Astrocyte (in vitro differentiated cells and primary cell): Measurements from ENCODE around the gene C11orf54. TPM values are rescaled to one million over a fixed set of nuclear protein-coding genes. Genes with fewer than 3 reads are reported as not detected.

Experiments used
- DNase-seq: peaks from one replicate; pipeline ENCODE4 v3.0.0-alpha.2; 2010; ENCODE audit warnings: low read depth
- FAIRE-seq: peaks from 2 replicates; lab custom pipeline; 2011; peaks lifted over from hg19 to GRCh38; lab: Jason Lieb, UNC
- H2AFZ ChIP-seq: 2 replicates; pipeline ENCODE4 v1.6.0; 2012; ENCODE audit warnings: low read depth, low read length, inconsistent platforms
- H3K27ac ChIP-seq: 2 replicates; pipeline ENCODE4 v1.5.1; 2011; ENCODE audit warnings: low read depth, low read length, inconsistent platforms
- H3K27me3 ChIP-seq: 2 replicates; pipeline ENCODE4 v1.6.0; 2011; ENCODE audit warnings: low read length, inconsistent platforms; ENCODE audit not compliant: insufficient read depth
- H3K36me3 ChIP-seq: 2 replicates; pipeline ENCODE4 v1.5.1; 2011; ENCODE audit warnings: low read length, inconsistent platforms; ENCODE audit not compliant: insufficient read depth
- H3K4me1 ChIP-seq: 2 replicates; pipeline ENCODE4 v1.5.1; 2011; ENCODE audit warnings: low read length, inconsistent platforms; ENCODE audit not compliant: insufficient read depth
- H3K4me2 ChIP-seq: 2 replicates; pipeline ENCODE4 v1.6.0; 2012; ENCODE audit warnings: low read length, inconsistent platforms
- H3K4me3 ChIP-seq: 2 replicates; pipeline ENCODE4 v1.5.1; 2011; ENCODE audit warnings: low read depth, mild to moderate bottlenecking, low read length, inconsistent platforms; ENCODE audit not compliant: insufficient read depth
- H3K79me2 ChIP-seq: 2 replicates; pipeline ENCODE4 v1.6.0; 2012; ENCODE audit warnings: mild to moderate bottlenecking, low read length, inconsistent platforms; ENCODE audit not compliant: insufficient read depth
- H3K9ac ChIP-seq: 2 replicates; pipeline ENCODE4 v1.6.0; 2012; ENCODE audit warnings: mild to moderate bottlenecking, low read length, inconsistent platforms
- H3K9me3 ChIP-seq: 2 replicates; pipeline ENCODE4 v1.5.1; 2012; ENCODE audit warnings: low read depth, mild to moderate bottlenecking, low read length, inconsistent platforms; ENCODE audit not compliant: insufficient read depth
- H4K20me1 ChIP-seq: 2 replicates; pipeline ENCODE4 v1.6.0; 2012; ENCODE audit warnings: low read length, inconsistent platforms; ENCODE audit not compliant: insufficient read depth
- H3K27ac Mint-ChIP-seq: one replicate; pipeline ENCODE4 v1.8.0; 2021; ENCODE audit warnings: mild to moderate bottlenecking, mixed read lengths; ENCODE audit not compliant: unreplicated experiment
- H3K27me3 Mint-ChIP-seq: one replicate; pipeline ENCODE4 v1.8.0; 2021; ENCODE audit warnings: low read depth, mixed read lengths; ENCODE audit not compliant: unreplicated experiment
- H3K36me3 Mint-ChIP-seq: one replicate; pipeline ENCODE4 v1.8.0; 2021; ENCODE audit warnings: low read depth, mixed read lengths; ENCODE audit not compliant: unreplicated experiment
- H3K4me1 Mint-ChIP-seq: one replicate; pipeline ENCODE4 v1.8.0; 2021; ENCODE audit warnings: low read depth, mixed read lengths; ENCODE audit not compliant: unreplicated experiment
- H3K4me3 Mint-ChIP-seq: one replicate; pipeline ENCODE4 v1.8.0; 2021; ENCODE audit warnings: mild to moderate bottlenecking, moderate library complexity, mixed read lengths; ENCODE audit not compliant: unreplicated experiment
- H3K9me3 Mint-ChIP-seq: one replicate; pipeline ENCODE4 v1.8.0; 2021; ENCODE audit warnings: mild to moderate bottlenecking, mixed read lengths; ENCODE audit not compliant: unreplicated experiment
- CTCF ChIP-seq: IDR thresholded peaks from 2 replicates; pipeline ENCODE4 v1.5.1; 2011; ENCODE audit warnings: low read depth, mild to moderate bottlenecking, inconsistent platforms, low read length, moderate library complexity; ENCODE audit not compliant: insufficient read depth
- EZH2 ChIP-seq: IDR thresholded peaks from 2 replicates; pipeline ENCODE4 v1.6.1; 2012; ENCODE audit warnings: mild to moderate bottlenecking, low read length, inconsistent platforms; ENCODE audit not compliant: insufficient read depth
- total RNA-seq: library from RNA; stranded (reverse); gene quantifications from 2 replicates; pipeline ENCODE4 v1.2.1, GENCODE V29; 2021

C11orf54 gene
- total RNA-seq, 1 donor from 2014 or later = 14.8 TPM

GRCh38 chr11:93715797-93716396 is 25.6 kb upstream of the C11orf54 start:
- TF ChIP-seq EZH2 (no peak), CTCF (no peak)
- Histone ChIP-seq H3K9ac (no peak overlapping the region), H3K36me3 (peaks cover 5% of the 10 kb centered on the region), H3K9me3 (no peaks in the 10 kb centered on the region), H3K4me2 (no peak overlapping the region), H4K20me1 (peaks cover 4% of the 10 kb centered on the region), H2AFZ (no peak overlapping the region), H3K79me2 (peaks cover 2% of the 10 kb centered on the region), H3K27ac (no peak overlapping the region), H3K4me3 (no peak overlapping the region), H3K4me1 (peaks cover 4% of the 10 kb centered on the region), H3K27me3 (no peaks in the 10 kb centered on the region)
- H3K4me3 Mint-ChIP-seq = no peak overlapping the region
- peaks cover under 1% of the 10 kb centered on the region for H3K9me3 Mint-ChIP-seq
- no peak overlapping the region for H3K27ac Mint-ChIP-seq
- FAIRE-seq (no peak), DNase-seq (no peak)
- peaks cover 16% of the 10 kb centered on the region for H3K4me1 Mint-ChIP-seq
- H3K27me3 Mint-ChIP-seq = no peaks in the 10 kb centered on the region
- H3K36me3 Mint-ChIP-seq = peaks cover 21% of the 10 kb centered on the region

- peaks cover 16% of the 10 kb centered on the region for H3K4me1 Mint-ChIP-seq
- H3K27me3 ChIP-seq = no peaks in the 10 kb centered on the region
- DNase-seq (peak; percentile 68), FAIRE-seq (no peak)
- H3K27ac ChIP-seq = no peak overlapping the region
- peaks cover 4% of the 10 kb centered on the region for H3K4me1 ChIP-seq
- TF ChIP-seq EZH2 (no peak), CTCF (no peak)
- no peak overlapping the region for H3K4me3 ChIP-seq
- no peak overlapping the region for H3K4me3 Mint-ChIP-seq
- H3K79me2 ChIP-seq = peaks cover 2% of the 10 kb centered on the region
- peak overlapping the region; percentile 22 for H3K27ac Mint-ChIP-seq
- peaks cover 13% of the 10 kb centered on the region for H3K36me3 Mint-ChIP-seq
- H3K4me2 ChIP-seq = peak overlapping the region; percentile 47
- no peaks in the 10 kb centered on the region for H3K27me3 Mint-ChIP-seq
- no peaks in the 10 kb centered on the region for H3K9me3 ChIP-seq
- H3K9ac ChIP-seq = no peak overlapping the region
- H4K20me1 ChIP-seq = peaks cover 3% of the 10 kb centered on the region
- no peak overlapping the region for H2AFZ ChIP-seq
- H3K9me3 Mint-ChIP-seq = no peaks in the 10 kb centered on the region
- H3K36me3 ChIP-seq = peaks cover 14% of the 10 kb centered on the region
Measured at GRCh38 chr11:93717501-93717900, 24.0 kb upstream of the C11orf54 start.

GRCh38 chr11:93718057-93718563 is 23.4 kb upstream of the C11orf54 start:
- Histone ChIP-seq H3K36me3 (peaks cover 14% of the 10 kb centered on the region), H2AFZ (no peak overlapping the region), H3K79me2 (peaks cover 2% of the 10 kb centered on the region), H3K27ac (no peak overlapping the region), H3K9me3 (no peaks in the 10 kb centered on the region), H3K4me1 (peaks cover 4% of the 10 kb centered on the region), H3K4me2 (no peak overlapping the region), H3K4me3 (no peak overlapping the region), H3K9ac (no peak overlapping the region), H4K20me1 (no peaks in the 10 kb centered on the region), H3K27me3 (no peaks in the 10 kb centered on the region)
- Mint-ChIP-seq H3K27me3 (no peaks in the 10 kb centered on the region), H3K9me3 (no peaks in the 10 kb centered on the region), H3K4me3 (no peak overlapping the region), H3K27ac (no peak overlapping the region), H3K36me3 (peaks cover 10% of the 10 kb centered on the region), H3K4me1 (peaks cover 16% of the 10 kb centered on the region)
- DNase-seq (no peak), FAIRE-seq (no peak)
- TF ChIP-seq EZH2 (no peak), CTCF (no peak)
